B cell (primary cell): ENCODE measurements around the gene NME2. TPM values are rescaled to one million over a fixed set of nuclear protein-coding genes. Genes with fewer than 3 reads are reported as not detected.

Source experiments
- ATAC-seq: fragments of 200-7000 bp; cut with Tn5 transposase; one replicate; pipeline ENCODE4 v1.10.0; 2021; ENCODE audit warnings: low read depth, mild to moderate bottlenecking, moderate number of reproducible peaks, moderate library complexity
- CTCF ChIA-PET: fragments of 350-600 bp; sonication (Branson Sonifier 250); formaldehyde crosslinking; loops from one replicate; lab custom pipeline; 2021; ENCODE audit warnings: antibody characterized with exemption, inconsistent platforms; lab: Charles Lee
- POLR2A ChIA-PET: fragments of 350-600 bp; sonication (Branson Sonifier 250); formaldehyde crosslinking; loops from one replicate; lab custom pipeline; 2021; ENCODE audit warnings: antibody characterized with exemption; lab: Charles Lee
- DNase-seq: peaks from one replicate; pipeline ENCODE4 v3.0.0; 2013
- H2AFZ ChIP-seq: 2 replicates; pipeline ENCODE4 v1.6.1; 2012; ENCODE audit warnings: mild to moderate bottlenecking, low read depth, low read length; ENCODE audit not compliant: insufficient read depth, poor library complexity, severe bottlenecking
- H3K27ac ChIP-seq, 2 donors: 1 replicate in 1 of 2; 2 replicates in 1 of 2; pipeline ENCODE4 v1.5.1; 2012 to 2013; ENCODE audit warnings: low read length in 2 of 2, mild to moderate bottlenecking in 2 of 2, moderate library complexity in 1 of 2
- H3K27me3 ChIP-seq, 4 experiments: fragments of 200-600 bp in 1 of 4; sonication (generic) in 1 of 4; replicated peaks in 1 of 4; 1 replicate in 2 of 4; 2 replicates in 2 of 4; pipeline versions ENCODE4 v1.6.1 to v1.7.0; 2013 to 2016; ENCODE audit warnings: low read length in 3 of 4, mild to moderate bottlenecking in 2 of 4, mixed read lengths in 1 of 4, moderate library complexity in 1 of 4; ENCODE audit not compliant: insufficient read depth in 4 of 4, control insufficient read depth in 3 of 4; ENCODE audit errors: control extremely low read depth in 1 of 4
- H3K36me3 ChIP-seq, 2 experiments: replicated peaks in 1 of 2; 1 replicate in 1 of 2; 2 replicates in 1 of 2; pipeline versions ENCODE4 v1.6.1 to v1.7.1; 2013; ENCODE audit warnings: low read length in 1 of 2; ENCODE audit not compliant: insufficient read depth in 2 of 2, control insufficient read depth in 1 of 2; ENCODE audit errors: control extremely low read depth in 1 of 2, extremely low read depth in 1 of 2
- H3K4me1 ChIP-seq, 2 donors: fragments of 200-600 bp in 1 of 2; sonication (generic) in 1 of 2; 1 replicate in 1 of 2; 2 replicates in 1 of 2; pipeline versions ENCODE4 v1.5.1 to v1.6.1; 2013 to 2017; ENCODE audit warnings: low read length in 2 of 2; ENCODE audit not compliant: control insufficient read depth in 2 of 2, insufficient read depth in 2 of 2
- H3K4me2 ChIP-seq: replicated peaks from 2 replicates; pipeline ENCODE3; 2012; ENCODE audit warnings: mild to moderate bottlenecking, low read depth, low read length; ENCODE audit not compliant: poor library complexity, severe bottlenecking
- H3K4me3 ChIP-seq, 5 experiments: fragments of 200-600 bp in 1 of 5; sonication (generic) in 1 of 5; 1 replicate in 3 of 5; 2 replicates in 2 of 5; pipeline versions ENCODE4 v1.5.1 to v1.7.0; 2011 to 2016; ENCODE audit warnings: low read length in 4 of 5, mild to moderate bottlenecking in 4 of 5, low read depth in 2 of 5, control low read depth in 1 of 5, moderate library complexity in 1 of 5; ENCODE audit not compliant: insufficient read depth in 1 of 5; ENCODE audit errors: control extremely low read depth in 1 of 5, extremely low read depth in 1 of 5
- H3K79me2 ChIP-seq: fragments of 200-600 bp; sonication (generic); one replicate; pipeline ENCODE4 v1.6.0; 2016; ENCODE audit warnings: low read length; ENCODE audit not compliant: control insufficient read depth, insufficient read depth
- H3K9ac ChIP-seq: fragments of 200-600 bp; sonication (generic); 2 replicates; pipeline ENCODE4 v1.6.1; 2017; ENCODE audit warnings: mild to moderate bottlenecking, low read length, moderate library complexity
- H3K9me3 ChIP-seq, 3 donors: one replicate each; pipeline versions ENCODE4 v1.6.1 to v1.7.1; 2013; ENCODE audit warnings: low read length in 2 of 3; ENCODE audit not compliant: control insufficient read depth in 2 of 3, insufficient read depth in 1 of 3; ENCODE audit errors: control extremely low read depth in 1 of 3
- H4K20me1 ChIP-seq: 2 replicates; pipeline ENCODE4 v1.6.0; 2012; ENCODE audit warnings: mild to moderate bottlenecking, low read length; ENCODE audit not compliant: insufficient read depth, control insufficient read depth, poor library complexity, severe bottlenecking
- H3K27ac Mint-ChIP-seq: one replicate; pipeline ENCODE4 v1.8.0; 2021; ENCODE audit warnings: mixed read lengths
- H3K27me3 Mint-ChIP-seq: one replicate; pipeline ENCODE4 v1.8.0; 2021; ENCODE audit warnings: mixed read lengths
- H3K4me1 Mint-ChIP-seq: one replicate; pipeline ENCODE4 v1.8.0; 2021; ENCODE audit warnings: mixed read lengths
- H3K4me3 Mint-ChIP-seq: one replicate; pipeline ENCODE4 v1.8.0; 2021; ENCODE audit warnings: mixed read lengths
- H3K9me3 Mint-ChIP-seq: one replicate; pipeline ENCODE4 v1.8.0; 2022; ENCODE audit warnings: mixed read lengths; ENCODE audit not compliant: insufficient read depth
- EZH2 ChIP-seq: IDR thresholded peaks from 2 replicates; pipeline ENCODE4 v1.6.1; 2012; ENCODE audit warnings: borderline replicate concordance, low read depth, mild to moderate bottlenecking, moderate library complexity, low read length; ENCODE audit not compliant: insufficient read depth, poor library complexity, severe bottlenecking
- WGBS: methylation state at CpG from one replicate; pipeline ENCODE4 v1.1.5; 2013; ENCODE audit warnings: missing lambda C conversion rate; ENCODE audit not compliant: insufficient coverage; 5-methylcytosine and 5-hydroxymethylcytosine counted together
- intact Hi-C: fragments of 100-400 bp; cut with micrococcal nuclease; formaldehyde crosslinking; loops from one replicate; pipeline ENCODE4 v1.10.0; 2022
- polyA plus RNA-seq: library from polyadenylated mRNA; depleted of rRNA; stranded (reverse); fragments of >200 nt; gene quantifications from 2 replicates; pipeline ENCODE4 v1.2.3, GENCODE V29; 2012
- total RNA-seq, 2 donors: library from RNA; stranded (reverse); fragments of 120-200 nt in 1 of 2; gene quantifications; 1 replicate in 1 of 2; 2 replicates in 1 of 2; pipeline versions ENCODE4 v1.2.3 to v1.2.4, GENCODE V29; 2013 to 2022
- TF ChIP-seq, protein P1 (sequence below): fragments of 200-600 bp; IDR thresholded peaks from one replicate; pipeline ENCODE4 v1.8.0; 2022; ENCODE audit warnings: antibody characterized with exemption, mild to moderate bottlenecking

NME2 gene
- total and polyA plus RNA-seq, 2 donors (not counting 1 experiment from before 2014, with no cell fraction given) = 154 to 166 TPM

DNA sequence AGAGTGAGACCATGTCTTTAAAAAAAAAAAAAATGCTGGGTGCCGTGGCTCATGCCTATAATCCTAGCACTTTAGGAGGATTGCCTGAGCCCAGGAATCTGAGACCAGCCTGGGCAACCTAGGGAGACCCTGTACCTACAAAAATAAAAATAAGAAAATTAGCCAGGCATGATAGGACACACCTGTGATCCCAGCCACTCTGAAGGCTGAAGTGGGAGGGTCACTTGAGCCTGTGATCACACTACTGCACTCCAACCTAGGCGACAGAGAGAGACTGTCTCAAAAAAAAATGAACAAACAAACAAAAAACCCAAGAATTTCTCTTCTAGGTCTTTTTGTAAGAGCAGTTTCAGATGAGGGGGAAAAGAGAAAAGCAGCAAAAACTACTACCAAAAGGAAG, 34.6 kb downstream of the NME2 start:
- POLR2A ChIA-PET = no interaction called here
- Mint-ChIP-seq H3K27ac (no peak overlapping the region), H3K9me3 (no peaks in the 10 kb centered on the region), H3K27me3 (no peaks in the 10 kb centered on the region), H3K4me1 (no peaks in the 10 kb centered on the region), H3K4me3 (no peak overlapping the region)
- Histone ChIP-seq H3K36me3 (peaks cover 18 to 73% of the 10 kb centered on the region in 2 experiments), H4K20me1 (no peaks in the 10 kb centered on the region), H2AFZ (no peak overlapping the region), H3K79me2 (no peaks in the 10 kb centered on the region), H3K4me1 (no peaks in the 10 kb centered on the region), H3K27ac (no peak overlapping the region), H3K9ac (no peak overlapping the region), H3K27me3 (no peaks in the 10 kb centered on the region), H3K4me2 (no peak overlapping the region), H3K9me3 (peaks cover 0 to 1% (median 0%) of the 10 kb centered on the region in 3 donors), H3K4me3 (no peak overlapping the region)
- CTCF ChIA-PET = no interaction called here
- WGBS = no CpG with 5 or more reads among the region's 2 CpGs
- no peak for TF ChIP-seq EZH2
- TF ChIP-seq, protein P1, sequence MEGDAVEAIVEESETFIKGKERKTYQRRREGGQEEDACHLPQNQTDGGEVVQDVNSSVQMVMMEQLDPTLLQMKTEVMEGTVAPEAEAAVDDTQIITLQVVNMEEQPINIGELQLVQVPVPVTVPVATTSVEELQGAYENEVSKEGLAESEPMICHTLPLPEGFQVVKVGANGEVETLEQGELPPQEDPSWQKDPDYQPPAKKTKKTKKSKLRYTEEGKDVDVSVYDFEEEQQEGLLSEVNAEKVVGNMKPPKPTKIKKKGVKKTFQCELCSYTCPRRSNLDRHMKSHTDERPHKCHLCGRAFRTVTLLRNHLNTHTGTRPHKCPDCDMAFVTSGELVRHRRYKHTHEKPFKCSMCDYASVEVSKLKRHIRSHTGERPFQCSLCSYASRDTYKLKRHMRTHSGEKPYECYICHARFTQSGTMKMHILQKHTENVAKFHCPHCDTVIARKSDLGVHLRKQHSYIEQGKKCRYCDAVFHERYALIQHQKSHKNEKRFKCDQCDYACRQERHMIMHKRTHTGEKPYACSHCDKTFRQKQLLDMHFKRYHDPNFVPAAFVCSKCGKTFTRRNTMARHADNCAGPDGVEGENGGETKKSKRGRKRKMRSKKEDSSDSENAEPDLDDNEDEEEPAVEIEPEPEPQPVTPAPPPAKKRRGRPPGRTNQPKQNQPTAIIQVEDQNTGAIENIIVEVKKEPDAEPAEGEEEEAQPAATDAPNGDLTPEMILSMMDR = no peak
- DNase-seq (no peak), ATAC-seq (no peak)
- intact Hi-C loops = no loop called here

DNA sequence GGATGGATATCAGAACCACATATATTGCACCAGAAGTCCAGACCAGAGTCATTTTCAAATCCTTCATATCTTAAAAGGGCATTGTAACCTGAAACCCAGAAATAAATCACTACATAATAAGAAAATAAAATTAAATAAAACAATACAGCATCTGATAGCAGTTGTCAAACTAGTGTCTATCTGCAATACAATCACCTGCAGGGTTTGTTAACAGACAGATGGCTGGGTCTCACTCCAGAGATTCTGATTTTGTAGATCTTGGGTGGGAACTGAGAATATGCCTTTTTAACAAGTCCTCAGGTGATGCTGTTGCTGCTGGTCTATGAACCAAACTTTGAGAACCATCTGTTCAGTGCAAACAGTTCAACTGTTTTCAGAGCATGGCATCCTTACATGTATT, 37.6 kb downstream of the NME2 start:
- H3K4me3 ChIP-seq = no peak overlapping the region
- DNase-seq (no peak), ATAC-seq (no peak)
- H3K27me3 ChIP-seq = no peaks in the 10 kb centered on the region
- no peak overlapping the region for H3K27ac Mint-ChIP-seq
- ChIA-PET POLR2A (no interaction called here), CTCF (no interaction called here)
- intact Hi-C loops = no loop called here
- TF ChIP-seq, protein P1 = no peak
- TF ChIP-seq EZH2 = no peak
- no peaks in the 10 kb centered on the region for H3K4me1 ChIP-seq
- H3K79me2 ChIP-seq = no peaks in the 10 kb centered on the region
- H3K9ac ChIP-seq = no peak overlapping the region
- H3K9me3 ChIP-seq = peaks cover 0 to 1% (median 0%) of the 10 kb centered on the region in 3 donors
- H3K9me3 Mint-ChIP-seq = no peaks in the 10 kb centered on the region
- H4K20me1 ChIP-seq = no peaks in the 10 kb centered on the region
- H3K36me3 ChIP-seq = peaks cover 17 to 82% of the 10 kb centered on the region in 2 experiments
- H2AFZ ChIP-seq = no peak overlapping the region
- H3K4me3 Mint-ChIP-seq = no peak overlapping the region
- no peak overlapping the region for H3K27ac ChIP-seq
- H3K4me1 Mint-ChIP-seq = no peaks in the 10 kb centered on the region
- no peaks in the 10 kb centered on the region for H3K27me3 Mint-ChIP-seq
- no peak overlapping the region for H3K4me2 ChIP-seq
